ENCODE data around the gene MYBBP1A.

- TF ChIP-seq TAF1 (IDR thresholded peaks at IDR 0.05; ENCODE audit: low read depth, low read length) (no peak), SPI1 (IDR thresholded peaks at IDR 0.05; ENCODE audit: low read depth, low read length) (no peak), POLR2A (IDR thresholded peaks at IDR 0.05; ENCODE audit: low read depth, low read length) (no peak), POLR2AphosphoS5 (IDR thresholded peaks at IDR 0.05; ENCODE audit: low read depth, low read length) (no peak), PAX5 (IDR thresholded peaks at IDR 0.05; ENCODE audit: insufficient read depth, low read length, severe bottlenecking) (no peak)
Measured at GRCh38 chr17:4527566-4528125, 27.5 kb downstream of the MYBBP1A start.
